Trophoblast cell (in vitro differentiated cells and primary cell): ENCODE results near the gene ZFP36.

Source experiments
- DNase-seq, 2 donors: peaks; one replicate each; pipeline ENCODE4 v3.0.0-alpha.2; 2016
- H2AFZ ChIP-seq: 2 replicates; pipeline ENCODE4 v1.6.1; 2013; ENCODE audit warnings: low read length, moderate library complexity, mild to moderate bottlenecking; ENCODE audit not compliant: insufficient read depth, poor library complexity
- H2AK5ac ChIP-seq: 2 replicates; pipeline ENCODE4 v1.6.1; 2013; ENCODE audit warnings: mild to moderate bottlenecking, low read length
- H2BK120ac ChIP-seq: 2 replicates; pipeline ENCODE4 v1.6.1; 2013; ENCODE audit warnings: low read length, mild to moderate bottlenecking, moderate library complexity; ENCODE audit not compliant: insufficient read depth, poor library complexity
- H2BK12ac ChIP-seq: 2 replicates; pipeline ENCODE4 v1.6.1; 2013; ENCODE audit warnings: mild to moderate bottlenecking, low read length, moderate library complexity
- H2BK5ac ChIP-seq: 2 replicates; pipeline ENCODE4 v1.6.1; 2013; ENCODE audit warnings: low read length, low read depth, moderate library complexity, mild to moderate bottlenecking; ENCODE audit not compliant: poor library complexity
- H3K14ac ChIP-seq: 2 replicates; pipeline ENCODE4 v1.6.1; 2013; ENCODE audit warnings: mild to moderate bottlenecking, low read length
- H3K18ac ChIP-seq: 2 replicates; pipeline ENCODE4 v1.6.1; 2013; ENCODE audit warnings: mild to moderate bottlenecking, low read length
- H3K23ac ChIP-seq: 2 replicates; pipeline ENCODE4 v1.6.1; 2013; ENCODE audit warnings: low read length
- H3K27ac ChIP-seq: 2 replicates; pipeline ENCODE4 v1.5.1; 2013; ENCODE audit warnings: low read depth, mild to moderate bottlenecking, inconsistent platforms, low read length, moderate library complexity
- H3K27me3 ChIP-seq: 2 replicates; pipeline ENCODE4 v1.6.1; 2013; ENCODE audit warnings: inconsistent platforms, mild to moderate bottlenecking, low read length, moderate library complexity; ENCODE audit not compliant: insufficient read depth
- H3K36me3 ChIP-seq, 2 experiments: 1 replicate in 1 of 2; 2 replicates in 1 of 2; pipeline ENCODE4 v1.6.1; 2013; ENCODE audit warnings: low read length in 2 of 2, mild to moderate bottlenecking in 2 of 2, moderate library complexity in 1 of 2; ENCODE audit not compliant: insufficient read depth in 2 of 2, control insufficient read depth in 1 of 2
- H3K4ac ChIP-seq: 2 replicates; pipeline ENCODE4 v1.6.1; 2013; ENCODE audit warnings: low read depth, mild to moderate bottlenecking, low read length, moderate library complexity
- H3K4me1 ChIP-seq, 2 experiments: 1 replicate in 1 of 2; 2 replicates in 1 of 2; pipeline ENCODE4 v1.6.1; 2013; ENCODE audit warnings: low read length in 2 of 2, mild to moderate bottlenecking in 2 of 2, moderate library complexity in 1 of 2; ENCODE audit not compliant: insufficient read depth in 2 of 2, control insufficient read depth in 1 of 2
- H3K4me2 ChIP-seq: 2 replicates; pipeline ENCODE4 v1.6.1; 2013; ENCODE audit warnings: inconsistent platforms, mild to moderate bottlenecking, low read length, moderate library complexity
- H3K4me3 ChIP-seq: 2 replicates; pipeline ENCODE4 v1.5.1; 2013; ENCODE audit warnings: mild to moderate bottlenecking, low read depth, low read length, inconsistent platforms
- H3K79me1 ChIP-seq: one replicate; pipeline ENCODE4 v1.6.1; 2013; ENCODE audit warnings: low read length
- H3K79me2 ChIP-seq: 2 replicates; pipeline ENCODE4 v1.6.1; 2013; ENCODE audit warnings: low read length, mild to moderate bottlenecking; ENCODE audit not compliant: control insufficient read depth, insufficient read depth, poor library complexity
- H3K9ac ChIP-seq: 2 replicates; pipeline ENCODE4 v1.6.1; 2013; ENCODE audit warnings: mild to moderate bottlenecking, low read length
- H3K9me3 ChIP-seq: 2 replicates; pipeline ENCODE4 v1.6.1; 2013; ENCODE audit warnings: low read depth, mild to moderate bottlenecking, control low read depth, inconsistent platforms, low read length; ENCODE audit not compliant: insufficient read depth
- H4K12ac ChIP-seq: 2 replicates; pipeline ENCODE4 v1.6.1; 2013; ENCODE audit warnings: low read depth, mild to moderate bottlenecking, low read length, moderate library complexity
- H4K8ac ChIP-seq: 2 replicates; pipeline ENCODE4 v1.6.1; 2013; ENCODE audit warnings: low read depth, mild to moderate bottlenecking, low read length, moderate library complexity
- H4K91ac ChIP-seq: one replicate; pipeline ENCODE4 v1.6.1; 2013; ENCODE audit warnings: low read depth, mild to moderate bottlenecking, low read length, moderate library complexity
- WGBS: extraction: QIAGEN DNeasy Blood & Tissue Kit; methylation state at CpG from one replicate; pipeline ENCODE4 v1.1.7; 2013; ENCODE audit warnings: missing lambda C conversion rate; ENCODE audit not compliant: insufficient read length, insufficient coverage; ENCODE audit errors: extremely low coverage; 5-methylcytosine and 5-hydroxymethylcytosine counted together

The ZFP36 gene

GRCh38 chr19:39420769-39421168 is 14.1 kb downstream of the ZFP36 start:
- Histone ChIP-seq H4K91ac (no peak overlapping the region), H3K27ac (no peak overlapping the region), H3K23ac (no peak overlapping the region), H2AK5ac (no peak overlapping the region), H2BK12ac (no peak overlapping the region), H3K79me2 (no peaks in the 10 kb centered on the region), H4K8ac (no peak overlapping the region), H3K36me3 (peaks cover 88% of the 10 kb centered on the region in 2 experiments), H3K4ac (no peak overlapping the region), H2BK120ac (no peak overlapping the region), H3K27me3 (no peaks in the 10 kb centered on the region), H3K4me2 (no peak overlapping the region), H3K4me3 (no peak overlapping the region), H3K9ac (no peak overlapping the region), H2BK5ac (no peak overlapping the region), H3K4me1 (no peaks in the 10 kb centered on the region), H2AFZ (no peak overlapping the region), H3K9me3 (peaks cover 5% of the 10 kb centered on the region), H3K79me1 (no peaks in the 10 kb centered on the region), H4K12ac (no peak overlapping the region), H3K14ac (no peak overlapping the region), H3K18ac (no peak overlapping the region)
- no CpG with 5 or more reads among the region's 15 CpGs for WGBS
- no peak for DNase-seq

GRCh38 chr19:39422020-39422419 is 15.4 kb downstream of the ZFP36 start:
- H3K27me3 ChIP-seq, result no peaks in the 10 kb centered on the region
- no peaks in the 10 kb centered on the region for H3K79me1 ChIP-seq
- H3K27ac ChIP-seq, result no peak overlapping the region
- H3K79me2 ChIP-seq, result no peaks in the 10 kb centered on the region
- H2BK120ac ChIP-seq, result no peak overlapping the region
- peaks cover 5% of the 10 kb centered on the region for H3K9me3 ChIP-seq
- H3K4me2 ChIP-seq, result no peak overlapping the region
- peaks cover 76 to 77% of the 10 kb centered on the region in 2 experiments for H3K36me3 ChIP-seq
- no peak overlapping the region for H4K12ac ChIP-seq
- no peak overlapping the region for H2BK12ac ChIP-seq
- no peaks in the 10 kb centered on the region for H3K4me1 ChIP-seq
- no peak overlapping the region for H3K4me3 ChIP-seq
- H3K9ac ChIP-seq, result no peak overlapping the region
- no peak for DNase-seq
- H3K4ac ChIP-seq, result no peak overlapping the region
- no CpG with 5 or more reads among the region's 5 CpGs for WGBS
- H2BK5ac ChIP-seq, result no peak overlapping the region
- no peak overlapping the region for H3K23ac ChIP-seq
- no peak overlapping the region for H4K8ac ChIP-seq
- no peak overlapping the region for H2AFZ ChIP-seq
- H4K91ac ChIP-seq, result no peak overlapping the region
- H3K18ac ChIP-seq, result no peak overlapping the region
- H3K14ac ChIP-seq, result no peak overlapping the region
- H2AK5ac ChIP-seq, result no peak overlapping the region

- H2BK12ac ChIP-seq, result no peak overlapping the region
- H4K91ac ChIP-seq, result no peak overlapping the region
- no peak overlapping the region for H3K4me3 ChIP-seq
- no peak overlapping the region for H3K18ac ChIP-seq
- peaks cover 6 to 7% of the 10 kb centered on the region in 2 experiments for H3K4me1 ChIP-seq
- H3K27ac ChIP-seq, result no peak overlapping the region
- no peak overlapping the region for H3K23ac ChIP-seq
- H3K36me3 ChIP-seq, result peaks cover 64% of the 10 kb centered on the region in 2 experiments
- H3K9me3 ChIP-seq, result peaks cover 5% of the 10 kb centered on the region
- DNase-seq, result no peak
- no peak overlapping the region for H4K8ac ChIP-seq
- H3K27me3 ChIP-seq, result no peaks in the 10 kb centered on the region
- H3K4ac ChIP-seq, result no peak overlapping the region
- peaks cover 5% of the 10 kb centered on the region for H3K79me1 ChIP-seq
- no peak overlapping the region for H3K9ac ChIP-seq
- no peaks in the 10 kb centered on the region for H3K79me2 ChIP-seq
- no peak overlapping the region for H4K12ac ChIP-seq
- no peak overlapping the region for H3K14ac ChIP-seq
- no peak overlapping the region for H2BK120ac ChIP-seq
- no CpG with 5 or more reads among the region's 35 CpGs for WGBS
- H2AFZ ChIP-seq, result no peak overlapping the region
- no peak overlapping the region for H2BK5ac ChIP-seq
- H3K4me2 ChIP-seq, result no peak overlapping the region
- H2AK5ac ChIP-seq, result no peak overlapping the region
Observed at GRCh38 chr19:39423258-39424086, 16.8 kb downstream of the ZFP36 start.

GRCh38 chr19:39424934-39425333 is 18.3 kb downstream of the ZFP36 start:
- Histone ChIP-seq H4K8ac (no peak overlapping the region), H3K9ac (no peak overlapping the region), H3K4me1 (peaks cover 13% of the 10 kb centered on the region in 2 experiments), H2AFZ (no peak overlapping the region), H2BK5ac (no peak overlapping the region), H4K91ac (no peak overlapping the region), H2AK5ac (no peak overlapping the region), H3K27ac (no peak overlapping the region), H3K4me2 (no peak overlapping the region), H3K4ac (no peak overlapping the region), H3K36me3 (peaks cover 51 to 55% of the 10 kb centered on the region in 2 experiments), H2BK120ac (no peak overlapping the region), H4K12ac (no peak overlapping the region), H3K79me1 (peaks cover 10% of the 10 kb centered on the region), H3K9me3 (peaks cover 5% of the 10 kb centered on the region), H3K27me3 (no peaks in the 10 kb centered on the region), H3K79me2 (no peaks in the 10 kb centered on the region), H2BK12ac (no peak overlapping the region), H3K23ac (no peak overlapping the region), H3K4me3 (no peak overlapping the region), H3K18ac (no peak overlapping the region), H3K14ac (no peak overlapping the region)
- no CpG with 5 or more reads among the region's 16 CpGs for WGBS
- DNase-seq, result no peak
